HuH-7.5 (cell line): ENCODE data around the gene TMEM168.
"Not testable (repeated sequence)": the region's sequence is repeated elsewhere in the genome, so short reads cannot be mapped to it uniquely, and the experiment has no call there.

Source experiments
- DNase-seq: peaks from one replicate; pipeline ENCODE4 v3.0.0; 2011; ENCODE audit warnings: low spot score

The TMEM168 gene

GRCh38 chr7:112781558-112781957 lies 8.6 kb downstream of the TMEM168 start:
- no peak for DNase-seq

DNA sequence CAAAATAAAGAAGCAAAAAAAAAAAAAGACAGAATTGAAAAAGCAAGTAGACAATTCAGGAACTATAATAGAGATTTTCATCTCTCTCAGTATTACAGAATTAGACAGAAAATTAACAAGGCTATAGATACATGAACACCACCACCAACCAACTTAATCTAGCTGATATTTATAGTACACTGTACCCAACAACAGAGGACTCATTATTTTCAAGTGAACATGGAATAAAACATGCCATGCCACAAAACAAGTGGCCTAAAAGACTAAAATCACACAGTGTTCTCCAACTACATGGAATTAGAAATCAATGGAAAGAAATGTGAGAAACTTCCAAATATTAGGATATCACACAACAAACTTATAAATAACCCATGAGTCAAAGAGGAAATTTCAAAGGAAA lies 9.1 kb downstream of the TMEM168 start:
- DNase-seq = no peak

- DNase-seq = no peak
These were observed 10.5 kb downstream of the TMEM168 start for GRCh38 chr7:112779667-112780066.

DNA sequence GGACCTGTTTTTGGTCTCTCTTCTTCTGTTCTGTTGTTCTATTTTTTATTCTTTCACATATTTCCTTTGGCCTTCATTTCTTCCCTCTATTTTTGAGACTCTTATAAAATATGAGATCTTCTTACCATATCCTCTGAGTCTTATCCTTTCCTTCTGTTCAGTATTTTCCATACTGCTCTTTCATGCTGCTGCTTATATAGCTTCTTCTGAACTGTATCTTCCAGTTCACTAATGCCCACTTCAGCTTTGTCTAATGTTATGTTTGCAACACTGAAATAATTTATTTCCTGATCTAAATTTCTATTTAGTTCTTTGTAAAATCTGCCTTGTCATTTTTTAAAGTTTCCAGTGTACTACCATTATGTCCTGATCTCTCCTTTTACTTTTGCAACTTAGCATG lies 12.8 kb downstream of the TMEM168 start:
- DNase-seq = no peak

DNA sequence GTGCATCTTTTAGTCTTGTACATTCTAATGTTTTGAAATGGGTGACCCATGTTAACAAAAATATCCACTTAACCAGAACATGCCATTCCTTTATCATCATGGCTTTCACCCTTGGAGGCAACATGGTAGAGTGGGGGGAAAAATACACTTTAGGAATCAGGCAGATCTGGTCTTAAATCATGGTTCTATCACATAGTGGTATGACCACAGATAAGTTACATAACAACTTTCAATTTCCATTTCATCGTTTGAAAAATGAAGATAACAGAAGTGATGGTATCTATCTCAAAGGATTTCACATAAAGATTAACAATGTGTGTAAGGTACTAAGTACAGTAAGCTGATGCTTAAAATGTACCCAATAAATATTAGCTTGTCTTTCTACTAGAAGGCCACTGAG lies 19.0 kb downstream of the TMEM168 start:
- no peak for DNase-seq

DNA sequence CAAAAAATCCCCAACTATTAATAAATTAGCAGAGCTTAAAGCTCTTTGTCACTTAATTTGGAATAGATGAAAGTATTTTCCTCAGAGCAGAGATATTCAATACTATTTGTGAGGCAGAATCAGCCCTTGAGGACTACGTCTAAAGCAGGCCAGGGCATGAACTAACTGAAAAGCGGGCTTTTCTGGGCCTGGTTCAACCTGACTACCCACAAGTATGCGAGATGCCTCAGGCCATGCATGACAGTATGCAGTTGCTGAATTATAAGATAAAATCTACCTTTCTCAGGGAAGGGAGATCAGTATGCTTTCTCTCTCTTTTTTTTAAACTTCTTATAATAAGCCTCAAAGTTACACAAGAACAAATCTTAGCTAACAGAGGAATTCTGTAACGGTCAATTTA lies 20.1 kb downstream of the TMEM168 start:
- DNase-seq = no peak

DNA sequence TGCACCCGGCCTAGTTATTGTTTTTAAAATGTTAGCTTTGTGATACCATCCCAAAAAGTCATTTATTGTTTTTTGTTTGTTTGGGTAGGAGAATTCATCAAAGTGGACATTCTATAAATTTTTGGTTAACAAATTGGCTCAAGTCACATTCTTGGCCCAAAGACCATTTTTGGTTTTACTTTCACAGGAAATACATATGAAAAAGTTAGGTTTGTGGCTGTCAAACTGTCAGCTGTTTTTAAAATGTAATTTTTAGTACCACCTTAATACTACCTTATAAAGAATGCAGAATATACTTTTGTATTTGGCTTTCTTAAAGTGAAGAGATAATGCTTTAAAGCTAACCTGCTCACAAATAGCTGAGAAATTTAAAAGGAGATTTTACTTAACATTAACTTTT lies 25.1 kb downstream of the TMEM168 start:
- DNase-seq = no peak

DNA sequence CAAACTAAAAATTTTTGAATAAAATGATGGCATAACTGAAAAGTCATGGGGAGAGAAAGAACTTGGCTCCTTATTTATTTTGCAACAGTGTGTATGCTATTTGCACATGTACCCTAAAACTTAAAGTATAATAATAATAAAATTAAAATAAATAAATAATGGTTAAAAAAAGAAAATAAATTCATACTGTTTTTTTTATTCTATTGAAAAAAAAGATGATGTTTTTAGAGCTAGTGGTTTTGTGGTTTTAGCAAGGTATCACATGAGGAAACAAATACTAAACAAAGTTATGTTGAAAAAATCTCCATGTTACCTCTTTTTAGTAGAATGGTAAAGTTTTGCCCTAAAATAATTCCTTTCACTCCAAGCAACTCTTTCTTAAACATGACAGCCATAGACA lies 26.2 kb downstream of the TMEM168 start:
- no peak for DNase-seq

- DNase-seq = no peak
These were observed 26.9 kb downstream of the TMEM168 start for GRCh38 chr7:112763298-112763697.

DNA sequence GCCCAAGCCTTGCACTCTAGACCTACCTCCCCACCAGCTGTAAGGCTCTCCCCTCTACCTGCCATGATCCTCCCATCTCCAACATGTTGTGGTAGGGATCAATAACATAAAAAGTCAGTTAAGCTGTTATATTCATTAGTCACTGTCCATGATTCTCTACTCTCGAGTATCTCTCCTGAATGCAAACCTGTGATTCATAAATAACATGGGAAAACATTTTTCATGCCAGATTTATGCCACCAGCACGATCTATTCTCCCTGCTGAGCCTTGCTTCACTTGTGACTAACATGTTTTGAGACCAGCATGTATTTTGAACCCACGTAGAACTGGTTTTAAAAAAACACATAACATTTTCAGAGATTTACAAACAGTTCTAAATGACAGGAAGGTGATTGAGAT lies 30.3 kb downstream of the TMEM168 start:
- DNase-seq = no peak

DNA sequence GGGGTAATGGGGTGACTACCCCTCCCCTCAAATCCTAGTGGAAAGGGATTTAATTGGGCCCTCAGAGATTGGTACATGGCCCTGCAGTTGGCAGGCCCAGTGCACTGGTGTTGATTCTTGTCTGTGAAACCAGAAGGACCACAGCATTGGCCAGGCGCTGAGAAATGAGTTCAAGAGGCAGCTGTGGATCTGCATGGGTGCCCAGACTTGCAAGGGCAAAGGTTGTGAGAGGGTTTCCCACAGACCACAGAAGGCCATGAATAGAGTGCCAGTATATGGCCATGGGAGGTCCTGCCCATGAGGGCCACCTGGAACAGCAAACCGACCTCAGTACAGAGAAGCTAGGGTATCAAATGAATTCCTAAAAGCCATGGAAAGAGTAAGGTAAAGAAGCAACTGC lies 32.9 kb downstream of the TMEM168 start:
- no peak for DNase-seq

- no peak for DNase-seq
These were observed 36.9 kb downstream of the TMEM168 start for GRCh38 chr7:112753298-112753697.

DNA sequence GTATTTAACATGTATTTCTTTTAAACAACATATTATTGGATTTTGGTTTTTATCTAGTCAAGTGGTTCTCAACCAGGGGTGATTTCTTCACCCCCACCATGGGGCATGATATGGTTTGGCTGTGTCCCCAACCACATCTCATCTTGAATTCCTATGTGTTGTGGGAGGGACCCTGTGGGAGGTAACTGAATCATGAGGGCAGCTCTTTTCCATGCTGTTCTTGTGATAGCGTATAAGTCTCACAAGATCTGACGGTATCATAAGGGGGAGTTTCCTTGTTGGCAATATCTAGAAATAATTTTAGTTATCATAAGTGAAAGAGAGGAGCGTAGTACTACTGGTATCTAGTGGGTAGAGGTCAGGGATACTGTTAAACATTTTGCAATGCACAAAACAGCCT lies 37.6 kb downstream of the TMEM168 start:
- DNase-seq = no peak

DNA sequence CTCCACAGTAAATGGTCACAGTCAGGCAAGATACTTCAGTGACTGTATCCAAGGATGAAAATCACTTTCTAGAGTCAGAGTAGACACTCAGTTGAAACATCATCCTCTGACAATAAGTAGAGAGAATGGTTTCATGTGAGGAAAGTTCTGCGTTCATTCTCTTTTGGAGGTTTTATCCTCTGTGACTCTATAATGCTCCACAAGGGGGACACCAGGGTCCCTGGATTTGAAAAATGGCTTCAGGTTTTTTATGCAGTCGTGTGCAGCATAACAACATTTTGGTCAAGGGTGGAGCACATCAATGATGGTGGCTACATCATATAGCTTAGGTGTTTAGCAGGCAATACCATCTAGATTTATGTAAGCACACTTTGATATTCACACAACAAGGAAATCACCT lies 40.4 kb downstream of the TMEM168 start:
- DNase-seq = no peak

DNA sequence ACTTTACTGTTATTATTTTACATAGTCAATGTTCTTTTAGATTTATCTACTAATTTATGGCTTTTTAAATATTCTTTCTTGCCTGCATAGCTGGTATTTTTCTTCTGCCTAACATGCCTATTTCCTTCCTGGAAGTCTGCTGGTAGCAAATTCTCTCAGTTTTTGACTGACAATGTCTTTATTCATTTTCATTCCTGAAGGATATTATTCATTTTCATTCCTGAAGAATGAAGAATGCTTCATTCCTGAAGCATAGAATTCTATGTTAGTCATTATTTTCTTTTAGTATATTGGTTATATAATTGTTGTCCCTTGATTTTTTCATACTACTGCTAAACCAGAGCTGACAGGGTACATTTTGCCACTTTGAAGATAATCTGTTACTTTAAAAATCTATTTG lies 41.8 kb downstream of the TMEM168 start:
- no peak for DNase-seq

- no peak for DNase-seq
These were observed 44.6 kb downstream of the TMEM168 start for GRCh38 chr7:112745635-112746034.

DNA sequence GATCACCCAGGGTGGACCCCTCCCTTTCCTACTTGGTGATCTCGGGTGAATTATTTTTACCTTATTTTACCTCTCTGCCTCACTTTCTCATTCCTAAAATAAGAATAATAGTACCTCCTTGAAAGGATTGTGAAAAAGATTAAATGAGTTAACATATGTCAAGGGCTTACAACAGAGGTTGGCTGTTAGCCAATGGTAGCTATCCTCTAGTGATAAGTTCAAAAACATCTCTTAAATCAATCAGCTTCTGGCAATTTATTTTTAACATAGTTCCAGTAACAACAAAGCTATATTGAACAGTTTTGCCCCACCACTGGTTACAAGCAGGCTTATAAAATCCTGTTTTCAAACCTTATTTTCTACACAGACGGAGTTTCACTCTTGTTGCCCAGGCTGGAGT lies 45.4 kb downstream of the TMEM168 start:
- no peak for DNase-seq

DNA sequence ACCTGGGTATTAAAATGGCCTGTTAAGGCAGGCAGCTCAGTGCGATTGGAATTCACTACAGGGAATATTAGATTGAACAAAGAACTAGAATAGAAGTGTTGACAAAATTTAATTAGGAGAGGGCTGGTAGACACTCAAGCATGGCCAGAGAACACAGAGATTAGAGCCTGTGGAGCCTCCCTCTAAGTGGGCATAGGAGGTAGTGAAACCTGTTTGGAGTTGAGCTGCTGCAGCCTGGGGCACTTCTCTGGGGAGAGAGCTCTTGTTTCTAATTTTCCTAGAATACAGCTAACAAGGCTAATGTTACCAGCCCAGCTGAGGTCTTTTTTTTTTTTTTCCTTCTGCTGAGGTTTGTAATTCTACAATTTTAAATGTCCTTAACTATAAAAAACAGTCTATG lies 46.4 kb downstream of the TMEM168 start:
- no peak for DNase-seq

DNA sequence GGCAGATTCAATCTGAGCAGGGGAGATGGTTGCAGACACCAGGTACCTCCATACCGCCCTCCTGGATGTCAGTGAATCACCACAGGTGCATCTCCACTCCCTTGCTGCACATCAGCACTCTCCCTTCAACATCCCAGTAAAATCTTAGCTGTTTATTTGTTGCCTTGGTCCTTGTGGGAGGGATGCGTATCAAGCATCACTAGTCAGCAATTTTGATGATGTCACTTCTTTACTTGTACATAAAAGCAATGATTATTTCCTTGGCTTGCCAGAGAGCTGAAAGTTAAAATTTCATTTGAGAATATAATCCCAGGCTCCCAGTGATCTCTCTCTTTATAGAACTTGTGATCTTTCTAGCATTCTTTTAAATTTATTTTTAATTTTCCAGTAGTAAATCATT lies 49.5 kb downstream of the TMEM168 start:
- DNase-seq = no peak

- DNase-seq = no peak
These were observed 50.6 kb downstream of the TMEM168 start for GRCh38 chr7:112739436-112740180.

- no peak for DNase-seq
These were observed 54.9 kb downstream of the TMEM168 start for GRCh38 chr7:112735261-112735660.

DNA sequence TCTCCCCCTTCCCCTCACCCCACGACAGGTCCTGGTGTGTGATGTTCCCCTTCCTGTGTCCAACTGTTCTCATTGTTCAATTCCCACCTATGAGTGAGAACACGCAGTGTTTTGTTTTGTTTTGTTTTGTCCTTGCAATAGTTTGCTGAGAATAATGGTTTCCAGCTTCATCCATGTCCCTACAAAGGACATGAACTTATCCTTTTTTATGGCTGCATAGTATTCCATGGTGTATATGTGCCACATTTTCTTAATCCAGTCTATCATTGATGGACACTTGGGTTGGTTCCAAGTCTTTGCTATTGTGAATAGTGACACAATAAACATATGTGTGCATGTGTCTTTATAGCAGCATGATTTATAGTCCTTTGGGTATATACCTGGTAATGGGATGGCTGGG lies 58.9 kb downstream of the TMEM168 start:
- not testable (repeated sequence) for DNase-seq

DNA sequence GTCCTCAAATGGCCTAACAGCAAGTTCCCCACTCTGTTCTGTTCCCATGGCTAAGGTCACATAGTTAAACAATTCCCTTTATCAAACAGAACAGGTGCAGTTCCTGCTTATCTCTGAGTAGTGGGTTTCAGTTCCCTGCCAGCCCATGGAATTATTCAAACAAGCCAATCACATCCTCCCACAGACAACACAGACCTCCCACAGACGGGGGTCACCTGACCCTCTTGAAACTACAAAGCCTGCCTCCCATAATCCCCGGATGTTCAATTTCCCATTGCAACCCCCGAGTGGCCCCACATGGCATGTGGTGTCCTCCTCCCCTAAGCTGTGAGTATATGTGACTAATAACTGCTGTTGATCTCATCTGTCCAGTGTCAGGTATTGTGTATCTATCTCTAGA lies 64.1 kb downstream of the TMEM168 start:
- DNase-seq = no peak

GRCh38 chr7:112723416-112723815 lies 66.8 kb downstream of the TMEM168 start:
- DNase-seq = no peak

DNA sequence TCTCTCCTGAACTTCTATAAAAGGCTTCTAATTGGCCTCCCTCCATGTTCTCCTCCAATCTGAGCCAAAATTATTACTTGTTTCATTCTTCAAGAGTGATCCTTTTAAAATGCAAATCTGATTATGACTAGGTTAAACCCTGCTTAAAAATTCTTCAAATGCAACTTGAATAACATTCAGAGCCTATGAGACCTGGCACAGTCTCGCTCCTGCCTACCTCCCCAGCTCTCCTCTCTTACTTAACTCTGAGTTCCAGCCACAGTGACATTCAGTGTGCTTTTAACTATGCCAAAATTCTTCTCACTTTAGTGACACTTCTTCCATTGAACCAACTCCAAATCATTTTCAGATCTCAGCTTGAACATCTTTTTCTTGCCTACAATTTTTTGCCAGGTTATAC lies 68.8 kb downstream of the TMEM168 start:
- no peak for DNase-seq
